Thyroid gland (tissue), 4 donors: Measurements from ENCODE around the gene SUN1. TPM values are rescaled to one million over a fixed set of nuclear protein-coding genes. Genes with fewer than 3 reads are reported as not detected.

Source experiments
- DNase-seq, 2 donors: peaks; one replicate each; pipeline ENCODE4 v3.0.0-alpha.2; 2019
- H3K27ac ChIP-seq, 3 donors: fragments of 200-600 bp; sonication (generic); 1 replicate in 2 of 3; 2 replicates in 1 of 3; pipeline ENCODE4 v1.5.1; 2016 to 2019; ENCODE audit warnings: mild to moderate bottlenecking in 1 of 3, moderate library complexity in 1 of 3
- H3K27me3 ChIP-seq: fragments of 200-600 bp; sonication (generic); one replicate; pipeline ENCODE4 v1.5.1; 2019
- H3K36me3 ChIP-seq, 2 donors: fragments of 200-600 bp; sonication (generic); one replicate each; pipeline ENCODE4 v1.5.1; 2016 to 2019
- H3K4me1 ChIP-seq, 2 donors: fragments of 200-600 bp; sonication (generic); one replicate each; pipeline ENCODE4 v1.5.1; 2017 to 2019
- H3K4me3 ChIP-seq, 3 donors: fragments of 200-600 bp; sonication (generic); replicated peaks in 1 of 3; 1 replicate in 2 of 3; 2 replicates in 1 of 3; pipeline ENCODE4 v1.5.1; 2016; ENCODE audit warnings: mild to moderate bottlenecking in 1 of 3
- H3K9me3 ChIP-seq: fragments of 200-600 bp; sonication (generic); one replicate; pipeline ENCODE4 v1.5.1; 2017
- CTCF ChIP-seq, 6 experiments: fragments of 200-600 bp in 3 of 6; fragments of 450-650 bp in 3 of 6; sonication (generic) in 3 of 6; IDR thresholded peaks; one replicate each; pipeline ENCODE4 v1.5.1; 2016 to 2019; ENCODE audit warnings: antibody characterized with exemption in 6 of 6, mild to moderate bottlenecking in 2 of 6, inconsistent platforms in 1 of 6, moderate library complexity in 1 of 6
- POLR2A ChIP-seq, 2 donors: fragments of 450-650 bp; IDR thresholded peaks; one replicate each; pipeline ENCODE4 v1.6.1; 2017; ENCODE audit warnings: antibody characterized with exemption in 2 of 2, mild to moderate bottlenecking in 2 of 2, moderate library complexity in 1 of 2
- WGBS, 2 donors: methylation state at CpG; one replicate each; pipeline ENCODE4 v1.1.5; 2017; 5-methylcytosine and 5-hydroxymethylcytosine counted together
- intact Hi-C: fragments of 100-400 bp; cut with DNase I; formaldehyde crosslinking; loops from one replicate; pipeline ENCODE4 v1.15.1; 2023
- total RNA-seq, 4 donors: library from RNA; depleted of rRNA; stranded (reverse); fragments of >200 nt; gene quantifications; one replicate each; pipeline ENCODE4 v1.2.3, GENCODE V29; 2016

The SUN1 gene
- total RNA-seq, 4 donors from 2014 or later, result 146 to 260 (median 186) TPM

GRCh38 chr7:879706-880105 is 47.4 kb downstream of the SUN1 start:
- WGBS, 2 donors, result 87% methylated on average over 14 of the region's 14 CpGs
- no peaks in the 10 kb centered on the region for H3K9me3 ChIP-seq
- no peak for TF ChIP-seq CTCF (IDR thresholded peaks at IDR 0.05)
- TF ChIP-seq POLR2A (IDR thresholded peaks at IDR 0.05), result no peak
- H3K36me3 ChIP-seq, result no peaks in the 10 kb centered on the region
- intact Hi-C loops, result no loop called here
- DNase-seq, result no peak
- no peak overlapping the region for H3K27ac ChIP-seq
- H3K27me3 ChIP-seq, result no peaks in the 10 kb centered on the region
- H3K4me3 ChIP-seq, result no peak overlapping the region
- peaks cover 17 to 39% of the 10 kb centered on the region in 2 donors for H3K4me1 ChIP-seq

- Histone ChIP-seq H3K27ac (no peak overlapping the region), H3K4me1 (peaks cover 17 to 37% of the 10 kb centered on the region in 2 donors), H3K9me3 (no peaks in the 10 kb centered on the region), H3K27me3 (no peaks in the 10 kb centered on the region), H3K4me3 (no peak overlapping the region), H3K36me3 (no peaks in the 10 kb centered on the region)
- 86 to 92% methylated on average over 14 of the region's 15 CpGs for WGBS, 2 donors
- DNase-seq, result no peak
- TF ChIP-seq CTCF (IDR thresholded peaks at IDR 0.05) (no peak), POLR2A (IDR thresholded peaks at IDR 0.05) (no peak)
- intact Hi-C loops, result no loop called here
Measured at GRCh38 chr7:880450-880849, 48.2 kb downstream of the SUN1 start.

GRCh38 chr7:881441-882234 is 49.4 kb downstream of the SUN1 start:
- no peak for DNase-seq
- Histone ChIP-seq H3K9me3 (no peaks in the 10 kb centered on the region), H3K27ac (no peak overlapping the region), H3K36me3 (peaks cover 0 to 2% of the 10 kb centered on the region in 2 donors), H3K27me3 (no peaks in the 10 kb centered on the region), H3K4me1 (peaks cover 17 to 33% of the 10 kb centered on the region in 2 donors), H3K4me3 (no peak overlapping the region)
- intact Hi-C loops, result no loop called here
- TF ChIP-seq CTCF (IDR thresholded peaks at IDR 0.05) (no peak), POLR2A (IDR thresholded peaks at IDR 0.05) (no peak)
- 94 to 95% methylated on average over 20 of the region's 20 CpGs for WGBS, 2 donors

GRCh38 chr7:882336-883035 is 50.2 kb downstream of the SUN1 start:
- Histone ChIP-seq H3K27me3 (no peaks in the 10 kb centered on the region), H3K9me3 (no peaks in the 10 kb centered on the region), H3K4me3 (no peak overlapping the region), H3K4me1 (peaks cover 17 to 33% of the 10 kb centered on the region in 2 donors), H3K27ac (no peak overlapping the region), H3K36me3 (peaks cover 8 to 11% of the 10 kb centered on the region in 2 donors)
- WGBS, 2 donors, result 90% methylated on average over 16 to 26 of the region's 37 CpGs
- no peak for DNase-seq
- intact Hi-C loops, result no loop called here
- TF ChIP-seq CTCF (IDR thresholded peaks at IDR 0.05) (no peak), POLR2A (IDR thresholded peaks at IDR 0.05) (no peak)
